Measurements from ENCODE around the gene KCNK10. TPM values are rescaled to one million over a fixed set of nuclear protein-coding genes. Genes with fewer than 3 reads are reported as not detected.
"Not testable (repeated sequence)": the region's sequence is repeated elsewhere in the genome, so short reads cannot be mapped to it uniquely, and the experiment has no call there.

Gene KCNK10
- total and polyA plus RNA-seq, 2 experiments from 2014 or later = 1.6 to 1.7 TPM

DNA sequence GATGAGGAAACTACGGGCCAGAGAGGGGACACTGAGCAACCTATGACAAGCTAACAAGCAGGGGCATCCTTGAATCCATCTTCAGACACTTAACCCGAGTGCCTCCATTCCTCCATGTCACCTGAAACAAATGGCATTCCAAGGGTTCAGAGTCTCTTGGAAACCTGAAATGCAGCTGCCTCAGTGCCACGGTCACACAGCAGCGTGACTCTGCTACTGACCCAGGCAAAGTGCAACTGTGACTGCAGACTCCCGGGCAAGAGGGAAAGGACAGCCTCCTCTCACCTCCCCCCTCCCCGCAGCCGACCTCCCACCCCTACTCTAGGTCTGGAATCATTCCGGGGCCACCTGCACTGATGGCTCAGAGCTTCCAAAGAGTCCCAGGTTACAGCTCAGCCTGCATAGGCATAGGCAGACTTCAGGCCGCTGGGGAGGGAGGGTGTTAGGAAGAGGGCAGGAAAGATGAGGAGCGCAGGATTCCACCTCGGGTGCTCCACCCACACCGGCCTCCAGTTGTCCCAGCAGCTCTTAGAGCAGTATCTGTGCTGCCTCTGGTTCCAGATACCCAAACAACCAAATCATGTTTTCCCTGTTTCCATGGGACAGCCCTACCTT is 53.2 kb downstream of the KCNK10 start:
- Histone ChIP-seq H4K20me1 (ENCODE audit: insufficient read depth, poor library complexity, severe bottlenecking) (no peaks in the 10 kb centered on the region), H3K27me3 (no peaks in the 10 kb centered on the region), H3K4me3 (no peak overlapping the region), H3K27ac (peak overlapping the region; percentile 80), H3K79me2 (no peaks in the 10 kb centered on the region), H3K4me2 (peak overlapping the region; percentile 67), H3K9me2 (replicated peaks; ENCODE audit: insufficient read depth) (no peaks in the 10 kb centered on the region), H3K36me3 (replicated peaks; ENCODE audit: insufficient read depth, low read depth) (no peaks in the 10 kb centered on the region), H3K4me1 (ENCODE audit: insufficient read depth) (peaks cover 6% of the 10 kb centered on the region), H2AFZ (no peak overlapping the region), H3K9me3 (ENCODE audit: low read depth) (no peaks in the 10 kb centered on the region)
- peak; percentile 26 for DNase-seq (ENCODE audit: low spot score)
- TF ChIP-seq, protein P1, sequence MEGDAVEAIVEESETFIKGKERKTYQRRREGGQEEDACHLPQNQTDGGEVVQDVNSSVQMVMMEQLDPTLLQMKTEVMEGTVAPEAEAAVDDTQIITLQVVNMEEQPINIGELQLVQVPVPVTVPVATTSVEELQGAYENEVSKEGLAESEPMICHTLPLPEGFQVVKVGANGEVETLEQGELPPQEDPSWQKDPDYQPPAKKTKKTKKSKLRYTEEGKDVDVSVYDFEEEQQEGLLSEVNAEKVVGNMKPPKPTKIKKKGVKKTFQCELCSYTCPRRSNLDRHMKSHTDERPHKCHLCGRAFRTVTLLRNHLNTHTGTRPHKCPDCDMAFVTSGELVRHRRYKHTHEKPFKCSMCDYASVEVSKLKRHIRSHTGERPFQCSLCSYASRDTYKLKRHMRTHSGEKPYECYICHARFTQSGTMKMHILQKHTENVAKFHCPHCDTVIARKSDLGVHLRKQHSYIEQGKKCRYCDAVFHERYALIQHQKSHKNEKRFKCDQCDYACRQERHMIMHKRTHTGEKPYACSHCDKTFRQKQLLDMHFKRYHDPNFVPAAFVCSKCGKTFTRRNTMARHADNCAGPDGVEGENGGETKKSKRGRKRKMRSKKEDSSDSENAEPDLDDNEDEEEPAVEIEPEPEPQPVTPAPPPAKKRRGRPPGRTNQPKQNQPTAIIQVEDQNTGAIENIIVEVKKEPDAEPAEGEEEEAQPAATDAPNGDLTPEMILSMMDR (IDR thresholded peaks at IDR 0.05; ENCODE audit: poor library complexity) = no peak
- no peak for TF ChIP-seq EZH2phosphoT487 (IDR thresholded peaks at IDR 0.05; ENCODE audit: low read depth, severe bottlenecking, unreplicated experiment)
- no peak for TF ChIP-seq EZH2 (IDR thresholded peaks at IDR 0.05; ENCODE audit: borderline replicate concordance)
- 62% methylated on average over 11 of the region's 12 CpGs for WGBS (ENCODE audit: low lambda C conversion rate, missing lambda C conversion rate)

- Histone ChIP-seq H3K79me2 (no peaks in the 10 kb centered on the region), H2AFZ (no peak overlapping the region), H3K27ac (no peak overlapping the region), H3K36me3 (replicated peaks; ENCODE audit: insufficient read depth, low read depth) (no peaks in the 10 kb centered on the region), H3K9me2 (replicated peaks; ENCODE audit: insufficient read depth) (no peaks in the 10 kb centered on the region), H4K20me1 (ENCODE audit: insufficient read depth, poor library complexity, severe bottlenecking) (no peaks in the 10 kb centered on the region), H3K27me3 (no peaks in the 10 kb centered on the region), H3K9me3 (ENCODE audit: low read depth) (no peaks in the 10 kb centered on the region), H3K4me1 (ENCODE audit: insufficient read depth) (peaks cover 6% of the 10 kb centered on the region), H3K4me3 (no peak overlapping the region), H3K4me2 (no peak overlapping the region)
- 89% methylated on average over 2 of the region's 2 CpGs for WGBS (ENCODE audit: low lambda C conversion rate, missing lambda C conversion rate)
- TF ChIP-seq, protein P1 (IDR thresholded peaks at IDR 0.05; ENCODE audit: poor library complexity) = no peak
- TF ChIP-seq EZH2phosphoT487 (IDR thresholded peaks at IDR 0.05; ENCODE audit: low read depth, severe bottlenecking, unreplicated experiment) (no peak), EZH2 (IDR thresholded peaks at IDR 0.05; ENCODE audit: borderline replicate concordance) (no peak)
- DNase-seq (ENCODE audit: low spot score) = no peak
Observed at GRCh38 chr14:88266474-88266873, 56.6 kb downstream of the KCNK10 start.

- Histone ChIP-seq H3K79me2 (no peaks in the 10 kb centered on the region), H3K9me3 (ENCODE audit: low read depth) (no peaks in the 10 kb centered on the region), H3K27ac (no peak overlapping the region), H3K27me3 (no peaks in the 10 kb centered on the region), H3K4me3 (no peak overlapping the region), H2AFZ (no peak overlapping the region), H3K4me1 (ENCODE audit: insufficient read depth) (no peaks in the 10 kb centered on the region), H3K36me3 (replicated peaks; ENCODE audit: insufficient read depth, low read depth) (no peaks in the 10 kb centered on the region), H3K4me2 (no peak overlapping the region), H4K20me1 (ENCODE audit: insufficient read depth, poor library complexity, severe bottlenecking) (no peaks in the 10 kb centered on the region), H3K9me2 (replicated peaks; ENCODE audit: insufficient read depth) (no peaks in the 10 kb centered on the region)
- DNase-seq (ENCODE audit: low spot score) = no peak
- WGBS (ENCODE audit: low lambda C conversion rate, missing lambda C conversion rate) = 90% methylated on average over 6 of the region's 6 CpGs
- TF ChIP-seq EZH2 (IDR thresholded peaks at IDR 0.05; ENCODE audit: borderline replicate concordance) (no peak), EZH2phosphoT487 (IDR thresholded peaks at IDR 0.05; ENCODE audit: low read depth, severe bottlenecking, unreplicated experiment) (no peak)
- TF ChIP-seq, protein P1 (IDR thresholded peaks at IDR 0.05; ENCODE audit: poor library complexity) = no peak
Observed at GRCh38 chr14:88264116-88264515, 59.0 kb downstream of the KCNK10 start.

DNA sequence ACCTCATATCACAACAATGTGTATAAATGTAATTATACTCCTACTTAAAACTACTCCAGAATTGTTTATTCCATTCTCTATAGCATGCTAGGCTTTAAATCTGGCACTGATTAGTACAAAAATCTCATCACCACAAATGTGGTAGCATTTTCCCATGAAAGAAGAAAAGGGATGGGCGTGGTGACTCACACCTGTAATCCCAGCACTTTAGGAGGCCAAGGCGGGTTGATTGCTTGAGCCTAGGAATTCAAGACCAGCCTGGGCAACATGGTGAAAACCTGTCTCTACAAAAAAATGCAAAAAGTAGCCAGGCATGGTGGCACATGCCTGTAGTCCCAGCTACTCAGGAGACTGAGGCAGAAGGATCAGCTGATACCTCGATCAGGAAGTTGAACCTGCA is 61.8 kb downstream of the KCNK10 start:
- not testable (repeated sequence) for H3K4me1 ChIP-seq (ENCODE audit: insufficient read depth); H3K9me3 ChIP-seq (ENCODE audit: low read depth); H2AFZ ChIP-seq

More for the DNA sequence above, 61.8 kb downstream of the KCNK10 start:
- H3K9me2 ChIP-seq (replicated peaks; ENCODE audit: insufficient read depth); H3K27ac ChIP-seq; H4K20me1 ChIP-seq (ENCODE audit: insufficient read depth, poor library complexity, severe bottlenecking); H3K27me3 ChIP-seq; DNase-seq (ENCODE audit: low spot score); H3K4me3 ChIP-seq; H3K4me2 ChIP-seq; H3K79me2 ChIP-seq; H3K36me3 ChIP-seq (replicated peaks; ENCODE audit: insufficient read depth, low read depth): not testable (repeated sequence)
- 88% methylated on average over 3 of the region's 3 CpGs for WGBS (ENCODE audit: low lambda C conversion rate, missing lambda C conversion rate)
